Stimulated activated naive B cell treated with anti-CD40 and anti-IgM and Interleukin-4, amounts not matched to agents 10 μg/mL and 1 μg/mL and 100 μg/mL, for 72 hours (primary cell): Measurements from ENCODE around the gene IFNGR1.
A peak's percentile ranks its signal among the peaks of the same experiment; 100 is the strongest.
"Not testable (repeated sequence)": the region's sequence is repeated elsewhere in the genome, so short reads cannot be mapped to it uniquely, and the experiment has no call there.

Source experiments
- ATAC-seq, 2 donors: fragments of 150-1000 bp; cut with Tn5 transposase; replicated peaks; 2 replicates each; pipeline ENCODE4 v1.10.0; 2021; ENCODE audit warnings: moderate library complexity in 1 of 2
- DNase-seq: peaks from one replicate; pipeline ENCODE4 v3.0.0; 2021
- H3K27ac Mint-ChIP-seq: one replicate; pipeline ENCODE4 v1.8.0; 2022; ENCODE audit warnings: mild to moderate bottlenecking, mixed read lengths
- H3K27me3 Mint-ChIP-seq, 2 donors: one replicate each; pipeline ENCODE4 v1.8.0; 2022; ENCODE audit warnings: mixed read lengths in 2 of 2
- H3K36me3 Mint-ChIP-seq, 2 donors: one replicate each; pipeline ENCODE4 v1.8.0; 2022; ENCODE audit warnings: mixed read lengths in 2 of 2, mild to moderate bottlenecking in 1 of 2
- H3K4me1 Mint-ChIP-seq, 2 donors: one replicate each; pipeline ENCODE4 v1.8.0; 2022; ENCODE audit warnings: mixed read lengths in 2 of 2, mild to moderate bottlenecking in 1 of 2
- H3K4me3 Mint-ChIP-seq, 2 donors: one replicate each; pipeline ENCODE4 v1.8.0; 2022; ENCODE audit warnings: mild to moderate bottlenecking in 2 of 2, mixed read lengths in 2 of 2, moderate library complexity in 1 of 2
- H3K9me3 Mint-ChIP-seq, 2 donors: one replicate each; pipeline ENCODE4 v1.8.0; 2022; ENCODE audit warnings: mixed read lengths in 2 of 2, mild to moderate bottlenecking in 1 of 2

Gene IFNGR1

DNA sequence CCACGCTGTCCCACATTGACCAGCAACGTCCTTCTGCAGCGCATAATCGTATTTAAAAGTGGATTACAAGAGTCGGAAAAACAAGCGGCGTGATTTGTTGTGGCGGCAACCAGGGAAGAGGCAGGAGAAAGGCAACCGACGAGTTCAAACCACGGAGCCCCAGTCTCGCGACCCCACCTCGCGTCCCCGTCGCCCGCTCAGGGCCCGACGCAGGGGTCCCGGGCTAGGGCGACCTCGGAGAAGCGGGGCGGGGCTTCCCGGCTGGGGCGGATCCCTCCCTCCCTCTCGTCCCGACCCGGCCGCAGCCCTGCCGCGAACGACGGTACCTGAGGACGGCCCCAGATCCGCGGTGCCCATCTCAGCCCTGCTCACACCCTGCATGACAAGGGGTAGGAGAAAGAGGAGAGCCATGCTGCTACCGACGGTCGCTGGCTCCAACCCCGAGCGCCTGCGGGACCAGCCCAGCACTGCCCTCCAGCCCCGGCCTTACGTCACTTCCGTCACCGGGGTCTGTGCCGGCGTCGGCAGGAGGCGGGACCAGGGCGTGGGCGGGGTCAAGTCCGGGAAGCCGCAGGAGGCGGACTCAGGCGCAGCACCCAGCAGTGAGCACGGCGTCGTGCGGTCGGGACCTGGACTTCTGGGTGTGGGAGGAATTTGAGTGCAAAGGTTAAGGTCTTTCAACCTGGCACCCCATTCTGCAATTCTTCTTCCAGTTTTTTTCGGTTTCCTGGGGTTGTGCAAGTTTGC lies at the start of gene IFNGR1:
Gene IFNGR1, minus strand, starts transcription at position 469 of the 747 bp plus-strand sequence. Its CDS starts 58 bp downstream, at position 411.
- peak; percentile 97 for DNase-seq
- Mint-ChIP-seq H3K27ac (peak within 1 kb of the TSS; percentile 100), H3K9me3 (peaks cover 0 to 4% of the 10 kb centered on the region in 2 donors), H3K4me3 (peak within 1 kb of the TSS; percentile 73 to 89), H3K27me3 (no peaks in the 10 kb centered on the region), H3K36me3 (peaks cover 14 to 37% of the 10 kb centered on the region in 2 donors), H3K4me1 (peaks cover 52 to 73% of the 10 kb centered on the region in 2 donors)
- ATAC-seq = peak; percentile 82 to 85

DNA sequence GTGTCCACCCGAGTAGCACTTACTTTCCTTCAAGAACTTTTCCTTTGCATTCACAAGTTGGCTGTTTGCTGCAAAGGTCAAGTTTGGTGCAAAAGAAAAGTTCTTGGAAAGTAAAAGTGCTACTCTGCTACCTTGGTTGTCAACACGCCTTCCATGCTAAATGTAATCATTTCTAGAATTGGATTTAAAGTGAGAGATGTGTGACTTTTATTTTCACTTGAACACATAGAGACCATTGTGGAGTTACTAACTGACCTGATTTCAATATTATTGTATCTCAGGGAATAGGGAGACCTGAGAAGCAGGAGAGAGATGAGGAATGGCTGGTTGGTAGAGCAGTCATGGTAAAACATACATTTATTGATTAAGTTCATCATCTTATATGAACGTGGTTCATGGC lies 49.7 kb upstream of the IFNGR1 start:
- Mint-ChIP-seq H3K4me1 (peaks cover 13 to 43% of the 10 kb centered on the region in 2 donors), H3K9me3 (peaks cover 4 to 7% of the 10 kb centered on the region in 2 donors), H3K27me3 (no peaks in the 10 kb centered on the region), H3K36me3 (peaks cover 0 to 3% of the 10 kb centered on the region in 2 donors), H3K4me3 (no peak overlapping the region), H3K27ac (no peak overlapping the region)
- DNase-seq (no peak), ATAC-seq (no peak)

DNA sequence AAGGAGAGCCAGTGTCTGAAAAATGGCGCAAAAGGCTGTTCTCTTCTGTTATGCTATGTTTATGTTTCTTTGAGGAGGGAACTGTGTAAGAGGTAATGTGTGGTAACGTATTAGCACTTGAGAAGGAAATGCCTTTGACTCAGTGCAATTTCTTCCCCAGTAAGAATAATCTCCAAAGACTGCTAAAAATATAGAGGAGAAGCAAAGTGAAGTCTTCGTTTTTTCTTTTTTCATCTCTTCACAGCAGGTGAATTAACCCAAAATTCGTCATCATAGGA lies 47.1 kb upstream of the IFNGR1 start:
- Mint-ChIP-seq H3K4me3 (no peak overlapping the region), H3K9me3 (peaks cover 4 to 10% of the 10 kb centered on the region in 2 donors), H3K27ac (no peak overlapping the region), H3K36me3 (peaks cover 0 to 3% of the 10 kb centered on the region in 2 donors), H3K4me1 (peaks cover 14 to 53% of the 10 kb centered on the region in 2 donors), H3K27me3 (no peaks in the 10 kb centered on the region)
- ATAC-seq (no peak), DNase-seq (no peak)

DNA sequence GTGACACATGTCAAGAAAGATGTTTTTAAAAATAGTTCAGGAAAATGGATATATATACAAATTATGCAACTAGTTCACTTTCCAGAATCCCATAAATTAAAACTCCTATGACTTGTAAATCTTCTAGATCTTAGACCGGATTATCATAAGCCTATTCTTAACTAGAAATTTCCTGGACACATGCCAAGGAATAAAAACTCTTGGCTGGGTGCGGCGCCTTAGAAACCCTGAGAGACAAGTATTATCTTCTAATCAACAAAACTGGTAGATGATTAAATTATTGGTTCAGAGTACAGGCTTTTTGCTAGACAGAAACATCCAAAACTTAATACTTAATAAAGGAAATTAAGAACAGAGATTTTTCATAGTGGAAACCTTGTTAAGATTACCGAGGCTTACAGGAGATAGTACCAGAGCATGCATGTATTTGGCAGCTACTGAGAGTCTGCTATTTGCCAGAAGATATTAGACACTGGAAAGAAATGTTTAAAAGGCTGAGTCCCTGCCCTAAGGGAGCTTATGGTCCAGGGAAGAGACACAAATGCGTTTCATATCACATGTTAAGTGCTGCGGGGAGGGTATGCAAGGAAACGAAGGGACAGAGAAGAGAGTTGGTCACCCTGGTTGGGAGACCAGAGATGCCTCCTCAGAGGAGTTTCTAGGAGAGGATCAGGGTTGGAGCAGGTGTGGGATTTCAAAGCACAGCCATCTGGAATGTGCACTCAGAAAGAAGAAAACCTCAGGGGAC lies 46.5 kb upstream of the IFNGR1 start:
- DNase-seq = no peak
- H3K36me3 Mint-ChIP-seq = peaks cover 0 to 3% of the 10 kb centered on the region in 2 donors
- H3K4me1 Mint-ChIP-seq = peaks cover 15 to 54% of the 10 kb centered on the region in 2 donors
- no peaks in the 10 kb centered on the region for H3K27me3 Mint-ChIP-seq
- ATAC-seq = no peak
- no peak overlapping the region for H3K4me3 Mint-ChIP-seq
- peaks cover 4 to 10% of the 10 kb centered on the region in 2 donors for H3K9me3 Mint-ChIP-seq
- peak overlapping the region; percentile 27 for H3K27ac Mint-ChIP-seq

DNA sequence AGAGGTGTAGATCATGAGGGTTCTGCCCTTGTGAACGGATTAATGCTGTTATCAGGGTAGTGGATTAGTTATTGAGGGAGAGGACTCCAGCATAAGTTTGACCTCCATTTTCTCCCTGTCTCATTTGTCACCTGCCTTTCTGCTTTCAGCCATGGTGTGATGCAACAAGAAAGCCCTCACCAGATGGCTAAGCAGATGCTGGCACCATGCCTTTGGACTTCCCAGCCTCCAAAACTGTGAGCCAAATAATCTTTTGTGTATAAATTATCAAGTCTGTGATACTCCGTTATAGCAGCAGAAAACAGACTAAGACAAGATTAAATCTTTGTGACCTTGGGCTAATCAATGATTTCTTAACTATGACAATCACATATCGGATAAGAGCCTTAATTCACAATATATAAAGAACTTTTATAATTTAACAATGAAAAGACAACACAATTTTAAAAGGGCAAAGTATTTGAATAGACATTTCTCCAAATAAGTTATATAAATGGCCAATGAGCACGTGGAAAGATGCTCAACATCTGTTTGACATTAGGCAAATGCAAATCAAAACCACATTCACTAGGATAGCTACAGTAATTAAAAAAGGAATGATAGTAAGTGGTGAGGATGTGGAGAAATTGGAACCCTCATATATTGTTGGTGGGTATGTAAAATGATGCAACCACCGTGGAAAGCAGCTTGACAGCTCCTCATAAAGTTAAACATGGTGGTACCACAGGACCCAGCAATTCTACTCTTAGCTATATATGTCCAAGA lies 45.3 kb upstream of the IFNGR1 start:
- ATAC-seq = no peak
- no peaks in the 10 kb centered on the region for H3K27me3 Mint-ChIP-seq
- peaks cover 4 to 10% of the 10 kb centered on the region in 2 donors for H3K9me3 Mint-ChIP-seq
- no peak overlapping the region for H3K4me3 Mint-ChIP-seq
- H3K27ac Mint-ChIP-seq = no peak overlapping the region
- no peak for DNase-seq
- H3K4me1 Mint-ChIP-seq = peaks cover 18 to 56% of the 10 kb centered on the region in 2 donors
- H3K36me3 Mint-ChIP-seq = peaks cover 0 to 3% of the 10 kb centered on the region in 2 donors

DNA sequence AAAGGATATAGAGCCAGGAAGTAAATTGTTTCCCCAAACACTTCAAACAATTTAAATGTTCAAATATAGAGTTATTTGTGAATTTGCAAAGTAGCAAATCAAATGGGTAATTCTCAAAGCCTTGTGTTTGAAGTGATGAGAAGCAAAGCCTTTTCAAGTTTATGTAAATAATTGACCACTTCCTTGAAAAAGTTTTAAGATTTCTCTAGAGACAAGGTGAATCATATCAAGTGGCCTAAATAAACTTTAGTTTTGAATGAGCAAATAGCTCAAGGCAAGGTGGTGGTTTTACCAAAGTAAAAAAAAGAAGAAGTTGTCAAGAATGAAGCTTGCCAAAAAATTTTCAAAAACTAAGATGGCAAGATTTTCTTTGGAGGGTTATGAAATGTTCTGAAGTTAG lies 42.6 kb upstream of the IFNGR1 start:
- Mint-ChIP-seq H3K9me3 (peaks cover 0 to 8% of the 10 kb centered on the region in 2 donors), H3K27ac (peak overlapping the region; percentile 37), H3K27me3 (no peaks in the 10 kb centered on the region), H3K4me3 (peak overlapping the region; percentile 3 to 30), H3K4me1 (peaks cover 18 to 46% of the 10 kb centered on the region in 2 donors), H3K36me3 (peaks cover 0 to 3% of the 10 kb centered on the region in 2 donors)
- no peak for DNase-seq
- peak; percentile 98 for ATAC-seq

DNA sequence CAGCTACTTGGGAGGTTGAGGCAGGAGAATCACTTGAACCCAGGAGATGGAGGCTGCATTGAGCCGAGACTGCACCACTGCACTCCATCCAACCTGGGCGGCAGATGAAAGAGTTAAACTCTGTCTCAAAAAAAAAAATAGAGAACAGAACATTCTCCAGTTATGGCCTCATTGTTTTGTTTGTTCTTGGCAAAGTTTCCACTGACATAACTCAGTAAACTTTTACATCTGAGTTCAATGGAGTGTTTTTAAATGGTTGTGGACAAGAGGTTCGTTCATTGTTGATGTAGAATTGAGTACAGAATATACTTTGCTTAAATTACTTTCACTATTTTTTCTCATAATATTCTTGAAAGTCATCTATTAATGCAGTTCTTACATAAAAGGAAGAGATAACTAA lies 42.2 kb upstream of the IFNGR1 start:
- Mint-ChIP-seq H3K4me1 (peaks cover 19 to 45% of the 10 kb centered on the region in 2 donors), H3K9me3 (peaks cover 0 to 9% of the 10 kb centered on the region in 2 donors), H3K27me3 (no peaks in the 10 kb centered on the region), H3K4me3 (peak overlapping the region; percentile 13 to 28), H3K27ac (no peak overlapping the region), H3K36me3 (peaks cover 0 to 3% of the 10 kb centered on the region in 2 donors)
- ATAC-seq (peak; percentile 25 to 40), DNase-seq (no peak)

DNA sequence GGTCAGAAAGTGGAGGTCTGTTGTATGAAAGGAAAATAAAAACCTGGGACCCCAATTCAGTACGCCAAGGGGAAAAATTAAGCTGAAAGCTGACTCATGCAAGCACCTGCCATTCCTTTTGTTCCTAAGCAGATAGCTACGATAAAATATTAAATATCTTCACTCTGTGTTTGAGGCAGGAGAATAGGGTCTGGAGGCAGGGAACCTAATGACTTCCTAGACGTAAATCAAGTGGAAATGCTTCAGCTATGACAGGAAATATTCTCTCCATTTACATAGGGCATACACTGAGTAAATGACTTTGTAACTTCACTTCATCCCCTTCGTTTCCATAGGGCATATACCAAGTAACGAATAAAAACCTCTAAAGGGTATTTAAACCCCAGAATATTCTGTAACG lies 41.0 kb upstream of the IFNGR1 start:
- peaks cover 0 to 12% of the 10 kb centered on the region in 2 donors for H3K9me3 Mint-ChIP-seq
- H3K36me3 Mint-ChIP-seq = peaks cover 0 to 7% of the 10 kb centered on the region in 2 donors
- ATAC-seq (no peak), DNase-seq (no peak)
- no peaks in the 10 kb centered on the region for H3K27me3 Mint-ChIP-seq
- no peak overlapping the region for H3K27ac Mint-ChIP-seq
- H3K4me1 Mint-ChIP-seq = peaks cover 20 to 46% of the 10 kb centered on the region in 2 donors
- H3K4me3 Mint-ChIP-seq = no peak overlapping the region

DNA sequence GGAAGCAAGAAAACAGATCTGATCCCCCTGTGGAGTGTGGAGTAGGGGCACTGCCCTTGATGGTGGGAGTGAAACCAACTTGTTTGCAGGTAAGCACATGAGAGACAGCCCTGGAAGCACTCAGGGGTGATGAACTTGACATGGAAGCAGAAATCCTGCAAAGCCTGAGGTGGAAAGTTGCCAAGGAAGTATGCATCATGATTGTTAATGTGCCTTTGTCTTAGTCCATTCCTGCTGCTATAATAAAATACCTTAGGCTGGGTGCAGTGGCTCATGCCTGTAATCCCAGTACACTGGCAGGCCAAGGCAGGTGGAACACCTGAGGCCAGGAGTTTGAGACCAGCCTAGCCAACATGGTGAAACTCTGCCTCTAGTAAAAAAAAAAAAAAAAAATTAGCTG lies 40.2 kb upstream of the IFNGR1 start:
- Mint-ChIP-seq H3K9me3 (peaks cover 6 to 16% of the 10 kb centered on the region in 2 donors), H3K4me3 (no peak overlapping the region), H3K4me1 (peaks cover 20 to 46% of the 10 kb centered on the region in 2 donors), H3K27ac (no peak overlapping the region), H3K36me3 (peaks cover 6 to 12% of the 10 kb centered on the region in 2 donors), H3K27me3 (no peaks in the 10 kb centered on the region)
- DNase-seq = no peak
- no peak for ATAC-seq

DNA sequence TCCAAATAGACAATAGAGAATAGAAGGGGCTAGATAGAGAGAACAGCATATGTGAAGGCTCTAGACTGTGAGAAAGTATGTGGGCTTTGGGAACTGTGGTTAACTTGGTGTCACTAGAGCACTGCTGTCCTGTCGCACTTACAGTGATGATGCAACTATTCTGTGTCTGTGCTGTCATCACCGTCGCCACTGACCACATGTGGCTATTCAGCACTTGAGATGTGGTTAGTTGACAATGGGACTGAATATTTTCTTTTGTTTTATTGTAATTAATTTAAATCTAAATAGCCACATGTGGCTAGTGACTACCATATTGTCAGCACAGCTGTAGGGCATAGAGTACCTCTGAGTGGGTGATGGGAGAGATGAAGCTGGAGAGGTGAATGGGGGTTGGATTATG lies 39.0 kb upstream of the IFNGR1 start:
- Mint-ChIP-seq H3K27me3 (no peaks in the 10 kb centered on the region), H3K9me3 (peaks cover 6 to 12% of the 10 kb centered on the region in 2 donors), H3K4me3 (no peak overlapping the region), H3K4me1 (peaks cover 20 to 46% of the 10 kb centered on the region in 2 donors), H3K27ac (no peak overlapping the region), H3K36me3 (peaks cover 6 to 11% of the 10 kb centered on the region in 2 donors)
- no peak for DNase-seq
- no peak for ATAC-seq

DNA sequence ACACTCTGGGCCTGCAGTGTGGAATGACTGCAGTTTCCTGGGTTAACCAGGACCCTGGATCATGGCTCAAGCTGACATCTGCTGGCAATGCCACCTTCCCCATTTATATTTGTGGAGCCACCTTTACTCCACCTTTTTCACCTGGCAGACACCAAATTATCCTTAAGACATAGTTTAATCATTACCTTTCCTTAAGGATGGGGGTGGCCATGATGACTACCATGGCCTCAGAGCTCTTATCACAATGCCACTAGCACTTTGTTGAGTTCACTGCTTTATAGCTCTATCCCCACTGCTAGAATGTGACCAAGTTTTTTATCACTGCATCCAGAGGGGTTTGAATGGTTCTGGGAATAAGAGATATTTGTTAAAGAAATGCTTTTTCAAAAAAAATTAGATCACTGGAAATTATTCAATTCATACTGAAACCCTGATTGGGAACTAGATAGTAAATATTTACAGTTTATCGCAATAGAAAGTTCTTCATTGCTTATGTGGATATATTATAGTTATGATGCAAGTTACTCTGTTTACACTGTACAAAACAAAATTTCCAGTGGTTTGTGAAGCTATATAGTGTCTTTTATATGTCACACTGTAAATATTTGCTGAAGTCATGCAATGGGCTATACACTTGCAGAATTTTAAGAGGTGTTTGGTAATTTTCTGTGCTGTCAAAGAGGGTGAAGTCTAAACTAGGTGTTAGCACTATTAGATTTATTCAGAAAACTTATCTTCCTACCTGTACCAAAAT lies 37.3 kb upstream of the IFNGR1 start:
- no peaks in the 10 kb centered on the region for H3K27me3 Mint-ChIP-seq
- no peak for ATAC-seq
- H3K4me3 Mint-ChIP-seq = no peak overlapping the region
- no peak for DNase-seq
- H3K9me3 Mint-ChIP-seq = peaks cover 12 to 16% of the 10 kb centered on the region in 2 donors
- no peak overlapping the region for H3K27ac Mint-ChIP-seq
- peaks cover 8 to 11% of the 10 kb centered on the region in 2 donors for H3K36me3 Mint-ChIP-seq
- H3K4me1 Mint-ChIP-seq = peaks cover 16 to 30% of the 10 kb centered on the region in 2 donors

DNA sequence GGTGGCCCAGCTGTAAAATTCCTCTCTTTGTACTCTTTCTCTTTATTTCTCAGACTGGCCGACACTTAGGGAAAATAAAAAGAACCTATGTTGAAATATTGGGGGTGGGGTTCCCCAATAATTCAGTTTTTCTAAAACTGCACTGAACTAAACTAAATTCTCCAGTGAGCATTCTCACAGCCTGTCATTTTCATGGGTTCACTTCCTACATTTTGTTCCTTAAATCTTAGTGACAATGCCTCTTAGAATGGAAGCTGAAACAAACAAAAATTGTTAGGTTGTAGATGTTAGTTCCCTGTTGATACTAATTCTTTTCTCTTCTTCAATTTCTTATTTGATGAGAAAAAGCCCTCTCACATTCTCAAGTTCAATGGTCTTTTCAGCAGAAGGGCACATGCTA lies 35.8 kb upstream of the IFNGR1 start:
- ATAC-seq (no peak), DNase-seq (no peak)
- Mint-ChIP-seq H3K36me3 (peaks cover 10 to 11% of the 10 kb centered on the region in 2 donors), H3K9me3 (peaks cover 12 to 16% of the 10 kb centered on the region in 2 donors), H3K4me3 (no peak overlapping the region), H3K4me1 (peaks cover 13 to 17% of the 10 kb centered on the region in 2 donors), H3K27ac (no peak overlapping the region), H3K27me3 (no peaks in the 10 kb centered on the region)

DNA sequence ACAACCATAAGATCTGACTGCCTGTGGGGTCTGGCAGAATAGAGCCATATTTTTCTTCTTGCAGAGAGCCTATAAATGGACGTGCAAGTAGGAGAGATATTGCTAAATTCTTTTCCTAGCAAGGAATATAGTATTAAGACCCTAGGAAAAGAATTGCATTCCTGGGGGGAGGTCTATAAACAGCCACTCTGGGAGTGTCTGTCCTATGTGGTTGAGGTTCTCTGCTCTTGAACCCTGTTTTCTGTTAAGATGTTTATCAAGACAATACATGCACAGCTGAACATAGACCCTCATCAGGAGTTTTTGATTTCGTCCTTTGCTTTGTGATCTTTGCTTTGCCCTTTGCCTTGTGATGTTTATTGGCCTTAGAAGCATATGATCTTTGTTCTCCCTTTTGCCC lies 35.2 kb upstream of the IFNGR1 start:
- Mint-ChIP-seq H3K9me3 (peaks cover 12 to 16% of the 10 kb centered on the region in 2 donors), H3K4me1 (peaks cover 12 to 18% of the 10 kb centered on the region in 2 donors), H3K36me3 (peaks cover 10 to 11% of the 10 kb centered on the region in 2 donors)
- H3K4me3 Mint-ChIP-seq, ATAC-seq, DNase-seq, H3K27me3 Mint-ChIP-seq, H3K27ac Mint-ChIP-seq: not testable (repeated sequence)
